ENCODE results near the gene RELN. TPM values are rescaled to one million over a fixed set of nuclear protein-coding genes. Genes with fewer than 3 reads are reported as not detected.

The RELN gene
- total RNA-seq, 1 donor from 2014 or later = not detected

GRCh38 chr7:104032486-104032885, 43.0 kb upstream of the RELN start:
- Mint-ChIP-seq H3K27ac (no peak overlapping the region), H3K4me3 (no peak overlapping the region), H3K36me3 (ENCODE audit: low read depth) (no peaks in the 10 kb centered on the region), H3K4me1 (no peaks in the 10 kb centered on the region), H3K9me3 (peaks cover 5% of the 10 kb centered on the region), H3K27me3 (no peaks in the 10 kb centered on the region)
- TF ChIP-seq CTCF (IDR thresholded peaks at IDR 0.05) = no peak
- ATAC-seq (ENCODE audit: low read depth) = no peak
- intact Hi-C loops (cut with micrococcal nuclease) = no loop called here
- CTCF ChIA-PET = no interaction called here
- POLR2A ChIA-PET = no interaction called here
- DNase-seq = no peak

- intact Hi-C loops (cut with micrococcal nuclease) = no loop called here
- ChIA-PET POLR2A (no interaction called here), CTCF (no interaction called here)
- Mint-ChIP-seq H3K27ac (no peak overlapping the region), H3K27me3 (no peaks in the 10 kb centered on the region), H3K9me3 (peaks cover 2% of the 10 kb centered on the region), H3K4me1 (no peaks in the 10 kb centered on the region), H3K4me3 (no peak overlapping the region), H3K36me3 (ENCODE audit: low read depth) (no peaks in the 10 kb centered on the region)
- no peak for DNase-seq
- ATAC-seq (ENCODE audit: low read depth) = no peak
- TF ChIP-seq CTCF (IDR thresholded peaks at IDR 0.05) = no peak
Observed at GRCh38 chr7:104029765-104030164, 40.3 kb upstream of the RELN start.

- H3K27ac Mint-ChIP-seq = no peak overlapping the region
- no peaks in the 10 kb centered on the region for H3K36me3 Mint-ChIP-seq (ENCODE audit: low read depth)
- no peak overlapping the region for H3K4me3 Mint-ChIP-seq
- ChIA-PET CTCF (no interaction called here), POLR2A (no interaction called here)
- H3K9me3 Mint-ChIP-seq = no peaks in the 10 kb centered on the region
- DNase-seq (no peak), ATAC-seq (ENCODE audit: low read depth) (no peak)
- TF ChIP-seq CTCF (IDR thresholded peaks at IDR 0.05) = no peak
- no peaks in the 10 kb centered on the region for H3K4me1 Mint-ChIP-seq
- intact Hi-C loops (cut with micrococcal nuclease) = no loop called here
- no peaks in the 10 kb centered on the region for H3K27me3 Mint-ChIP-seq
Observed at GRCh38 chr7:104024632-104025031, 35.2 kb upstream of the RELN start.

GRCh38 chr7:104023100-104023499, 33.6 kb upstream of the RELN start:
- no peaks in the 10 kb centered on the region for H3K36me3 Mint-ChIP-seq (ENCODE audit: low read depth)
- DNase-seq = no peak
- H3K9me3 Mint-ChIP-seq = no peaks in the 10 kb centered on the region
- no peaks in the 10 kb centered on the region for H3K27me3 Mint-ChIP-seq
- no peak for TF ChIP-seq CTCF (IDR thresholded peaks at IDR 0.05)
- no peak overlapping the region for H3K4me3 Mint-ChIP-seq
- ATAC-seq (ENCODE audit: low read depth) = no peak
- intact Hi-C loops (cut with micrococcal nuclease) = no loop called here
- H3K27ac Mint-ChIP-seq = no peak overlapping the region
- POLR2A ChIA-PET = no interaction called here
- CTCF ChIA-PET = no interaction called here
- H3K4me1 Mint-ChIP-seq = no peaks in the 10 kb centered on the region

GRCh38 chr7:104018425-104018824, 29.0 kb upstream of the RELN start:
- CTCF ChIA-PET = no interaction called here
- Mint-ChIP-seq H3K27me3 (no peaks in the 10 kb centered on the region), H3K27ac (no peak overlapping the region), H3K36me3 (ENCODE audit: low read depth) (no peaks in the 10 kb centered on the region), H3K4me3 (no peak overlapping the region), H3K4me1 (no peaks in the 10 kb centered on the region), H3K9me3 (no peaks in the 10 kb centered on the region)
- POLR2A ChIA-PET = no interaction called here
- no peak for TF ChIP-seq CTCF (IDR thresholded peaks at IDR 0.05)
- intact Hi-C loops (cut with micrococcal nuclease) = no loop called here
- no peak for ATAC-seq (ENCODE audit: low read depth)
- no peak for DNase-seq

All from activated B cell treated with CpG ODN at 0.5 μM for 24 hours (primary cell).